ENCODE measurements around the gene RHOJ.

RHOJ gene

GRCh38 chr14:63287666-63288483 lies 83.6 kb downstream of the RHOJ start:
- no peaks in the 10 kb centered on the region for H3K9me3 ChIP-seq (ENCODE audit: control insufficient read depth, low read depth, low read length)
- no peak overlapping the region for H3K4me3 ChIP-seq (ENCODE audit: low read length)
- no peak overlapping the region for H3K27ac ChIP-seq (ENCODE audit: low read length)
- no peaks in the 10 kb centered on the region for H3K36me3 ChIP-seq (ENCODE audit: control insufficient read depth, low read depth, low read length)
- H3K27me3 ChIP-seq (ENCODE audit: control insufficient read depth, insufficient read depth, low read length), result no peaks in the 10 kb centered on the region
- peaks cover 13% of the 10 kb centered on the region for H3K4me1 ChIP-seq (ENCODE audit: control insufficient read depth, low read depth, low read length)
- no peak overlapping the region for H3K9ac ChIP-seq (ENCODE audit: low read length)

DNA sequence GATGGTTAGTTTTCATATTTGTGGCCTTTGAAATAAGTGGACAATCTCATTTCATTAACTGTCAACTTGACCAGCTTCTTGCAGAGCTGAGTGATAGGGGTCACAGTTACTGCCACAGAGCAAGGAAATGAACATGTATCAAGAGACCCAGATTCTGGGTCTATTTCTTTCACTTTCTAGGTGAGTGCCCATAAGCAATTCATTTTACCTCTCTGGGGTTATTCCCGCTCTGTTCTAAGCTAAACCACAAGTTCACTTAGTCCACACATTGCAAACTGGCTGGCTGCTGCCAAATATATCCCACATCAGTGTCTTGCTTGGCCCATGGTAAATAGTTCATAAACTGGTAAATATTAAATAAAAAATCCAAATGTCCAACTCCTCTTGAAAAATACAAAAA lies 84.6 kb downstream of the RHOJ start:
- peaks cover 13% of the 10 kb centered on the region for H3K4me1 ChIP-seq (ENCODE audit: control insufficient read depth, low read depth, low read length)
- no peaks in the 10 kb centered on the region for H3K27me3 ChIP-seq (ENCODE audit: control insufficient read depth, insufficient read depth, low read length)
- no peak overlapping the region for H3K9ac ChIP-seq (ENCODE audit: low read length)
- no peaks in the 10 kb centered on the region for H3K9me3 ChIP-seq (ENCODE audit: control insufficient read depth, low read depth, low read length)
- H3K36me3 ChIP-seq (ENCODE audit: control insufficient read depth, low read depth, low read length), result no peaks in the 10 kb centered on the region
- H3K4me3 ChIP-seq (ENCODE audit: low read length), result no peak overlapping the region
- no peak overlapping the region for H3K27ac ChIP-seq (ENCODE audit: low read length)

GRCh38 chr14:63290741-63291430 lies 86.6 kb downstream of the RHOJ start:
- H3K36me3 ChIP-seq (ENCODE audit: control insufficient read depth, low read depth, low read length), result no peaks in the 10 kb centered on the region
- peaks cover 9% of the 10 kb centered on the region for H3K4me1 ChIP-seq (ENCODE audit: control insufficient read depth, low read depth, low read length)
- no peak overlapping the region for H3K9ac ChIP-seq (ENCODE audit: low read length)

DNA sequence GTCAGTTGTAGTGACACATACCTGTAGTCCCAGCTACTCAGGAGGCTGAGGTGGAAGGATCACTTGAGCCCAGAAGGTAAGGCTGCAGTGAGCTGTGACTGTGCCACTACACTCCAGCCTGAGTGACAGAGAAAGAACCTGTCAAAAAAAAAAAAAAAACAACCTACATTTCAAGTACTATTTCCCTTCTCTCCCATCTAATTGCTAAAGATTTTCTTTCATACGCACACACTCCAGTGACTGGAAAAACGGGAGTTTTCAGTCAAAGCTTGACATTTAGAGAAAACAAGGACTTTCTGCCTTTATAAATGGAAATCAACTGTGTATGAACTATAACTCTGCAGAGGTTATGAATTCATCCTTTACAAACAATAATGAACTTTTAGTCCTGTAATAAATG lies 88.6 kb downstream of the RHOJ start:
- Histone ChIP-seq H3K4me3 (ENCODE audit: low read length) (no peak overlapping the region), H3K9ac (ENCODE audit: low read length) (no peak overlapping the region), H3K27ac (ENCODE audit: low read length) (no peak overlapping the region), H3K4me1 (ENCODE audit: control insufficient read depth, low read depth, low read length) (peaks cover 11% of the 10 kb centered on the region), H3K36me3 (ENCODE audit: control insufficient read depth, low read depth, low read length) (no peaks in the 10 kb centered on the region), H3K9me3 (ENCODE audit: control insufficient read depth, low read depth, low read length) (no peaks in the 10 kb centered on the region), H3K27me3 (ENCODE audit: control insufficient read depth, insufficient read depth, low read length) (no peaks in the 10 kb centered on the region)

More at GRCh38 chr14:63290741-63291430, 86.6 kb downstream of the RHOJ start:
- Histone ChIP-seq H3K9me3 (ENCODE audit: control insufficient read depth, low read depth, low read length) (no peaks in the 10 kb centered on the region), H3K27ac (ENCODE audit: low read length) (no peak overlapping the region), H3K27me3 (ENCODE audit: control insufficient read depth, insufficient read depth, low read length) (no peaks in the 10 kb centered on the region), H3K4me3 (ENCODE audit: low read length) (no peak overlapping the region)

GRCh38 chr14:63295231-63295685 lies 91.0 kb downstream of the RHOJ start:
- no peak overlapping the region for H3K9ac ChIP-seq (ENCODE audit: low read length)

DNA sequence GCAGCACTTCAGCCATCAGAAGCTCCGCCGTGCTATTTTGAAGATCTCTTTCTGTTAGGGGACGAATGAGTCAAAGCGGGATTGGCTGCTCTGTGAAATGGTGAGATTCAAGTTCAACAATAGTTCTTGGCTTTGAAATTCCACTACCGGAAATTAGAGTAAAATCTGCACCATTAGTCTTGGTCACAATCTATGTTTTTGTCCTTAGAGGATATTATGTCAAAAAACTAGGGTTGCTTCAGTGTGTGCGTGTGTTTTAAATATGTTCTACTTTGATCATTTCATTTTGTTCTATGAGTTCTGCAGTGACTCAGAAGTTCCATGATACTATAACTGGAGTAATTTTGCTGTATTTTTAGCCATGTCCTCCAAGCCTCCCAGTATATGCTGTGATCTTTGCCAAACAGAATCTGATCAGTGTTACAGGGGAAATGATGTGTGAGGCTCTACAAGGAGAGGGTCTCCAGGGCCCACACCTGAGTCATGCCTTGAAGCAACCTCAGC lies 91.9 kb downstream of the RHOJ start:
- Histone ChIP-seq H3K27ac (ENCODE audit: low read length) (no peak overlapping the region), H3K4me1 (ENCODE audit: control insufficient read depth, low read depth, low read length) (peaks cover 8% of the 10 kb centered on the region), H3K36me3 (ENCODE audit: control insufficient read depth, low read depth, low read length) (no peaks in the 10 kb centered on the region), H3K4me3 (ENCODE audit: low read length) (no peak overlapping the region), H3K27me3 (ENCODE audit: control insufficient read depth, insufficient read depth, low read length) (no peaks in the 10 kb centered on the region), H3K9ac (ENCODE audit: low read length) (no peak overlapping the region), H3K9me3 (ENCODE audit: control insufficient read depth, low read depth, low read length) (no peaks in the 10 kb centered on the region)

More at GRCh38 chr14:63295231-63295685, 91.0 kb downstream of the RHOJ start:
- Histone ChIP-seq H3K27me3 (ENCODE audit: control insufficient read depth, insufficient read depth, low read length) (no peaks in the 10 kb centered on the region), H3K4me3 (ENCODE audit: low read length) (no peak overlapping the region), H3K9me3 (ENCODE audit: control insufficient read depth, low read depth, low read length) (no peaks in the 10 kb centered on the region), H3K4me1 (ENCODE audit: control insufficient read depth, low read depth, low read length) (peaks cover 11% of the 10 kb centered on the region), H3K36me3 (ENCODE audit: control insufficient read depth, low read depth, low read length) (no peaks in the 10 kb centered on the region), H3K27ac (ENCODE audit: low read length) (no peak overlapping the region)

- H3K36me3 ChIP-seq (ENCODE audit: control insufficient read depth, low read depth, low read length), result no peaks in the 10 kb centered on the region
- peaks cover 7% of the 10 kb centered on the region for H3K4me1 ChIP-seq (ENCODE audit: control insufficient read depth, low read depth, low read length)
- H3K4me3 ChIP-seq (ENCODE audit: low read length), result no peak overlapping the region
- no peaks in the 10 kb centered on the region for H3K9me3 ChIP-seq (ENCODE audit: control insufficient read depth, low read depth, low read length)
- no peak overlapping the region for H3K9ac ChIP-seq (ENCODE audit: low read length)
- H3K27ac ChIP-seq (ENCODE audit: low read length), result no peak overlapping the region
- H3K27me3 ChIP-seq (ENCODE audit: control insufficient read depth, insufficient read depth, low read length), result no peaks in the 10 kb centered on the region
These were observed 93.3 kb downstream of the RHOJ start for GRCh38 chr14:63297372-63298063.

DNA sequence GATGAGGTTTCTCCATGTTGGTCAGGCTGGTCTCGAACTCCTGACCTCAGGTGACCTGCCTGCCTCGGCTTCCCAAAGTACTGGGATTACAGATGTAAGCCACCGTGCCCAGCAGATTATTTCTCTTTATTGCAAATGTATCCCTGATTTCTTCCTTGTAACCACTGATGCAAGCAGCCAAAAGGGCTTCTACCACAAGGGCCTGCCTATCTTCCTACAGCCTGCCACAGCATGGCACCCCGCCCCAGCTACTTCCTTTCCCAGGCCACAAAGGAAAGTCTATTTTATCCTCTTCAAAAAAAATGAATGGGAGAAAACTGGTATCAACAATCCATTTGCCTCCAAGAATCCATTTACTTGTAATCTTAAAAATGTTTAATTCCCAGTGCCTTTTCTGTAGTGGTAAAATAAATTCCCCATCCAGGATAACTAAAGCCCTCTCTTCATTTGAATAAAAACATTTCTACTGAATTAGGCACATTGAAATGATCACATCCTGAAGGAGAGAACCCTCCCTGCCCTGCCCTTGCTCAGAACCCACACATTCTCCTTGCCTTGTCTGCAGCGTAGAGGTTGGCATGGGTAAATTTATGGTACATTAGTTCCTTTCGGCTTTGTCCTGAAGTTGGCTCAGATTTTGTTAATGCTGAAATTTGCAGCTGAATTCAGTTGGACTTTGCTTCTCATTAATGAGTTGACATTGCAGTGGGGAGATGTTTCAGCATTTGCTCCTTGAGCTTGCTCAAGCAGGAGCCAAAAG lies 95.3 kb downstream of the RHOJ start:
- H3K27me3 ChIP-seq (ENCODE audit: control insufficient read depth, insufficient read depth, low read length), result no peaks in the 10 kb centered on the region
- H3K9ac ChIP-seq (ENCODE audit: low read length), result no peak overlapping the region
- peaks cover 7% of the 10 kb centered on the region for H3K4me1 ChIP-seq (ENCODE audit: control insufficient read depth, low read depth, low read length)
- no peaks in the 10 kb centered on the region for H3K36me3 ChIP-seq (ENCODE audit: control insufficient read depth, low read depth, low read length)
- no peak overlapping the region for H3K4me3 ChIP-seq (ENCODE audit: low read length)
- no peaks in the 10 kb centered on the region for H3K9me3 ChIP-seq (ENCODE audit: control insufficient read depth, low read depth, low read length)
- H3K27ac ChIP-seq (ENCODE audit: low read length), result no peak overlapping the region

DNA sequence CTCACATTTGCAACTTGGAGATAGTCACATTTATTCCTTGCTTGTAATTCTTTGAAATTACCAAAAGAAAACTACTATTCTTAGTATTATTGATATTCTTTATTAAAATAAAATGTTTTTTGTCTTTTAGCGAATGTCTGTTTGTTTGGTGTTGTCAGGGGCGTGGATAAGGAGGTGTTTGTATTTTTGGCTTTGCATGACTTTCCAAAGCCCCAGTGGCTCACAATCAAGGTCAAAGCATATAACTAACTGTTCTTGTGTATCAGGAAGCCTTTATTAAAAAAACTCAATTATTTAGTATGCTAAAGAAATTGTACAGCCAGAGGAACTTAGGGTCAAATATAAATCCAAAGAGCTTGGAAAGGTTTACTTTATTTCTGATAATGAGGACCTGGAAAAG lies 96.6 kb downstream of the RHOJ start:
- no peaks in the 10 kb centered on the region for H3K27me3 ChIP-seq (ENCODE audit: control insufficient read depth, insufficient read depth, low read length)
- H3K36me3 ChIP-seq (ENCODE audit: control insufficient read depth, low read depth, low read length), result no peaks in the 10 kb centered on the region
- H3K4me1 ChIP-seq (ENCODE audit: control insufficient read depth, low read depth, low read length), result peaks cover 7% of the 10 kb centered on the region
- H3K9me3 ChIP-seq (ENCODE audit: control insufficient read depth, low read depth, low read length), result no peaks in the 10 kb centered on the region
- no peak overlapping the region for H3K9ac ChIP-seq (ENCODE audit: low read length)
- no peak overlapping the region for H3K27ac ChIP-seq (ENCODE audit: low read length)
- no peak overlapping the region for H3K4me3 ChIP-seq (ENCODE audit: low read length)

GRCh38 chr14:63301891-63302534 lies 97.8 kb downstream of the RHOJ start:
- Histone ChIP-seq H3K9ac (ENCODE audit: low read length) (no peak overlapping the region), H3K4me3 (ENCODE audit: low read length) (no peak overlapping the region), H3K9me3 (ENCODE audit: control insufficient read depth, low read depth, low read length) (no peaks in the 10 kb centered on the region), H3K27ac (ENCODE audit: low read length) (no peak overlapping the region), H3K27me3 (ENCODE audit: control insufficient read depth, insufficient read depth, low read length) (no peaks in the 10 kb centered on the region), H3K4me1 (ENCODE audit: control insufficient read depth, low read depth, low read length) (peaks cover 7% of the 10 kb centered on the region), H3K36me3 (ENCODE audit: control insufficient read depth, low read depth, low read length) (no peaks in the 10 kb centered on the region)

All from iPS-18a (cell line).